ENCODE measurements around the gene SPRY4. TPM values are rescaled to one million over a fixed set of nuclear protein-coding genes. Genes with fewer than 3 reads are reported as not detected.

The SPRY4 gene
- total and polyA plus RNA-seq, 2 of the 13 experiments (the other 11 are each of a cell fraction or from before 2014, with no cell fraction given): 8.9 to 17.8 TPM

DNA sequence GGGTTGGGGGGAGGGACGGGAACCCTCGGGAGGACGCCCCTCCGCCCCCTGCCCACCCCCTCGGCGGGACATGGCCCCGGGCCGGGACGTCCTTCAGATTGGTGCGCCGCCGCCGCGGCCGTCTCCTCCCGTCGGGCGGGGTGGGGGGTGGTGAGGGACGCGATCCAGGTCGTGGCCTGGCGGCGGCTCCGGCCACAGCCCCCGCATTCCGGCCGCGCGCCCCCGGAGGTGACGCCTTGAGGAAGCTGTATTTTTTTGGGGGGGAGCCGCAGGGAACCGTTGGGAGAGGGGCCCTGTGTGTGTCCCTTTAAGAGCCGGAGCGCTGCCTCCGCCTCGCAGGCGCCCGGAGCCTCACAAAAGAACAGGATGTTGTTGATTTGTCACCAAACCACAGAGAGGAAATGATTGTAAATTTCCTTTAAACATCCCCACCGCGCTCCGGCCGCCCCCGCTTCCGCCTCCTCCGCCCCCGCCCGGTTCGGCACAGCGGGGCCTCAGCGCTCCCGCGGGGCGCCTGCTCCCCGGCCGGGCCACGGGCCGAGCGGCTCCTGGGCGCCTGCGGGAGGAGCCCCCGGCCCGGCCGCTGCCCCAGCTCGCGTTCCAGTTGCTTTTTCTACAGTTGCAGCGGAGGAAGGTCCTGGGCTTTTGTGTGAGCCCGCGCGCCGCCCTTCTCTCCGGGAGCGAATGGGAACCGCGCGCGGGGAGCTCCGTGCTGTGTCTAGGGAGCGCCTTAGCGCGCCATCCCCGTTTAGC, 32.1 kb upstream of the SPRY4 start (continued):
- TF ChIP-seq, protein P1, sequence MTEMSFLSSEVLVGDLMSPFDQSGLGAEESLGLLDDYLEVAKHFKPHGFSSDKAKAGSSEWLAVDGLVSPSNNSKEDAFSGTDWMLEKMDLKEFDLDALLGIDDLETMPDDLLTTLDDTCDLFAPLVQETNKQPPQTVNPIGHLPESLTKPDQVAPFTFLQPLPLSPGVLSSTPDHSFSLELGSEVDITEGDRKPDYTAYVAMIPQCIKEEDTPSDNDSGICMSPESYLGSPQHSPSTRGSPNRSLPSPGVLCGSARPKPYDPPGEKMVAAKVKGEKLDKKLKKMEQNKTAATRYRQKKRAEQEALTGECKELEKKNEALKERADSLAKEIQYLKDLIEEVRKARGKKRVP (CRISPR knock-in tag; IDR thresholded peaks at IDR 0.05): 0 out of 4 replicates have a peak, but pooled peaks of 1 of the 2 experiments have one; percentile 15
- TF ChIP-seq ZNF180 (CRISPR knock-in tag; IDR thresholded peaks at IDR 0.05; ENCODE audit: borderline replicate concordance, low read depth) (no peak), CEBPG (CRISPR knock-in tag; IDR thresholded peaks at IDR 0.05) (peak; percentile 13), IKZF4 (CRISPR knock-in tag; IDR thresholded peaks at IDR 0.05; ENCODE audit: borderline replicate concordance, low read depth, not compliant biosample characterization) (peak; percentile 24), GATAD2A (CRISPR knock-in tag; IDR thresholded peaks at IDR 0.05) (0 out of 2 replicates have a peak, but pooled peaks have one; percentile 31), ZNF772 (CRISPR knock-in tag; IDR thresholded peaks at IDR 0.05) (peak; percentile 69; the same call in 1 of the 2 replicates), ZFY (CRISPR knock-in tag; IDR thresholded peaks at IDR 0.05) (peak; percentile 74), TBX3 (IDR thresholded peaks at IDR 0.05; ENCODE audit: borderline replicate concordance) (peak; percentile 58; the same call in 1 of the 2 replicates), RELA (CRISPR knock-in tag; IDR thresholded peaks at IDR 0.05) (peak; percentile 64; the same call in 1 of the 2 replicates), ZNF558 (CRISPR knock-in tag; IDR thresholded peaks at IDR 0.05; ENCODE audit: borderline replicate concordance) (0 out of 2 replicates have a peak, but pooled peaks have one; percentile 61), ZNF768 (CRISPR knock-in tag; IDR thresholded peaks at IDR 0.05) (peak; percentile 43; the same call in 1 of the 2 replicates)
- TF ChIP-seq, protein P2, sequence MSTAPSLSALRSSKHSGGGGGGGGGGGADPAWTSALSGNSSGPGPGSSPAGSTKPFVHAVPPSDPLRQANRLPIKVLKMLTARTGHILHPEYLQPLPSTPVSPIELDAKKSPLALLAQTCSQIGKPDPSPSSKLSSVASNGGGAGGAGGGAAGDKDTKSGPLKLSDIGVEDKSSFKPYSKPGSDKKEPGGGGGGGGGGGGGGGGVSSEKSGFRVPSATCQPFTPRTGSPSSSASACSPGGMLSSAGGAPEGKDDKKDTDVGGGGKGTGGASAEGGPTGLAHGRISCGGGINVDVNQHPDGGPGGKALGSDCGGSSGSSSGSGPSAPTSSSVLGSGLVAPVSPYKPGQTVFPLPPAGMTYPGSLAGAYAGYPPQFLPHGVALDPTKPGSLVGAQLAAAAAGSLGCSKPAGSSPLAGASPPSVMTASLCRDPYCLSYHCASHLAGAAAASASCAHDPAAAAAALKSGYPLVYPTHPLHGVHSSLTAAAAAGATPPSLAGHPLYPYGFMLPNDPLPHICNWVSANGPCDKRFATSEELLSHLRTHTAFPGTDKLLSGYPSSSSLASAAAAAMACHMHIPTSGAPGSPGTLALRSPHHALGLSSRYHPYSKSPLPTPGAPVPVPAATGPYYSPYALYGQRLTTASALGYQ (CRISPR knock-in tag; IDR thresholded peaks at IDR 0.05): peak; percentile 85
- TF ChIP-seq, protein P3, sequence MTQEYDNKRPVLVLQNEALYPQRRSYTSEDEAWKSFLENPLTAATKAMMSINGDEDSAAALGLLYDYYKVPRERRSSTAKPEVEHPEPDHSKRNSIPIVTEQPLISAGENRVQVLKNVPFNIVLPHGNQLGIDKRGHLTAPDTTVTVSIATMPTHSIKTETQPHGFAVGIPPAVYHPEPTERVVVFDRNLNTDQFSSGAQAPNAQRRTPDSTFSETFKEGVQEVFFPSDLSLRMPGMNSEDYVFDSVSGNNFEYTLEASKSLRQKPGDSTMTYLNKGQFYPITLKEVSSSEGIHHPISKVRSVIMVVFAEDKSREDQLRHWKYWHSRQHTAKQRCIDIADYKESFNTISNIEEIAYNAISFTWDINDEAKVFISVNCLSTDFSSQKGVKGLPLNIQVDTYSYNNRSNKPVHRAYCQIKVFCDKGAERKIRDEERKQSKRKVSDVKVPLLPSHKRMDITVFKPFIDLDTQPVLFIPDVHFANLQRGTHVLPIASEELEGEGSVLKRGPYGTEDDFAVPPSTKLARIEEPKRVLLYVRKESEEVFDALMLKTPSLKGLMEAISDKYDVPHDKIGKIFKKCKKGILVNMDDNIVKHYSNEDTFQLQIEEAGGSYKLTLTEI (CRISPR knock-in tag; conservative IDR thresholded peaks at IDR 0.05): no peak
- TF ChIP-seq, protein P4, sequence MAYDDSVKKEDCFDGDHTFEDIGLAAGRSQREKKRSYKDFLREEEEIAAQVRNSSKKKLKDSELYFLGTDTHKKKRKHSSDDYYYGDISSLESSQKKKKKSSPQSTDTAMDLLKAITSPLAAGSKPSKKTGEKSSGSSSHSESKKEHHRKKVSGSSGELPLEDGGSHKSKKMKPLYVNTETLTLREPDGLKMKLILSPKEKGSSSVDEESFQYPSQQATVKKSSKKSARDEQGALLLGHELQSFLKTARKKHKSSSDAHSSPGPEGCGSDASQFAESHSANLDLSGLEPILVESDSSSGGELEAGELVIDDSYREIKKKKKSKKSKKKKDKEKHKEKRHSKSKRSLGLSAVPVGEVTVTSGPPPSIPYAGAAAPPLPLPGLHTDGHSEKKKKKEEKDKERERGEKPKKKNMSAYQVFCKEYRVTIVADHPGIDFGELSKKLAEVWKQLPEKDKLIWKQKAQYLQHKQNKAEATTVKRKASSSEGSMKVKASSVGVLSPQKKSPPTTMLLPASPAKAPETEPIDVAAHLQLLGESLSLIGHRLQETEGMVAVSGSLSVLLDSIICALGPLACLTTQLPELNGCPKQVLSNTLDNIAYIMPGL (CRISPR knock-in tag; IDR thresholded peaks at IDR 0.05; ENCODE audit: borderline replicate concordance in 1 of 2, low read depth in 1 of 2): peak in 1 of 2 experiments; percentile 66; a peak in 3 of 4 replicates
- TF ChIP-seq, protein P5, sequence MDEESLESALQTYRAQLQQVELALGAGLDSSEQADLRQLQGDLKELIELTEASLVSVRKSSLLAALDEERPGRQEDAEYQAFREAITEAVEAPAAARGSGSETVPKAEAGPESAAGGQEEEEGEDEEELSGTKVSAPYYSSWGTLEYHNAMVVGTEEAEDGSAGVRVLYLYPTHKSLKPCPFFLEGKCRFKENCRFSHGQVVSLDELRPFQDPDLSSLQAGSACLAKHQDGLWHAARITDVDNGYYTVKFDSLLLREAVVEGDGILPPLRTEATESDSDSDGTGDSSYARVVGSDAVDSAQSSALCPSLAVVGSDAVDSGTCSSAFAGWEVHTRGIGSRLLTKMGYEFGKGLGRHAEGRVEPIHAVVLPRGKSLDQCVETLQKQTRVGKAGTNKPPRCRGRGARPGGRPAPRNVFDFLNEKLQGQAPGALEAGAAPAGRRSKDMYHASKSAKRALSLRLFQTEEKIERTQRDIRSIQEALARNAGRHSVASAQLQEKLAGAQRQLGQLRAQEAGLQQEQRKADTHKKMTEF (CRISPR knock-in tag; IDR thresholded peaks at IDR 0.05): peak; percentile 94

Data from HepG2 (cell line).